Astrocyte of the cerebellum (primary cell): ENCODE data around the gene ZAR1L.

Experiments
- DNase-seq: peaks from one replicate; pipeline ENCODE4 v3.0.0-alpha.2; 2011; ENCODE audit warnings: low read depth
- H3K4me3 ChIP-seq: 2 replicates; pipeline ENCODE4 v1.5.1; 2011; ENCODE audit warnings: mild to moderate bottlenecking, low read depth, low read length, moderate library complexity
- CTCF ChIP-seq: IDR thresholded peaks from 2 replicates; pipeline ENCODE4 v1.5.1; 2012; ENCODE audit warnings: low read length, low read depth, moderate library complexity, mild to moderate bottlenecking; ENCODE audit errors: missing control alignments
- in situ Hi-C: cut with HindIII; loops from 2 replicates; pipeline ENCODE4 v1.10.0; 2017; ENCODE audit warnings: low sequenced_read_pairs

Gene ZAR1L

GRCh38 chr13:32334671-32335070 is 19.5 kb upstream of the ZAR1L start:
- in situ Hi-C loops: no loop called here
- H3K4me3 ChIP-seq: no peak overlapping the region
- DNase-seq: no peak
- no peak for TF ChIP-seq CTCF

GRCh38 chr13:32330441-32330840 is 15.3 kb upstream of the ZAR1L start:
- no peak for DNase-seq
- in situ Hi-C loops: no loop called here
- no peak for TF ChIP-seq CTCF
- H3K4me3 ChIP-seq: no peak overlapping the region

GRCh38 chr13:32323912-32324311 is 8.7 kb upstream of the ZAR1L start:
- no peak overlapping the region for H3K4me3 ChIP-seq
- DNase-seq: peak; percentile 26
- in situ Hi-C loops: no loop called here
- TF ChIP-seq CTCF: no peak

- in situ Hi-C loops: no loop called here
- DNase-seq: no peak
- no peak overlapping the region for H3K4me3 ChIP-seq
- no peak for TF ChIP-seq CTCF
Measured at GRCh38 chr13:32320528-32320927, 5.4 kb upstream of the ZAR1L start.

GRCh38 chr13:32317716-32318465 is 2.7 kb upstream of the ZAR1L start:
- DNase-seq: no peak
- TF ChIP-seq CTCF: no peak
- H3K4me3 ChIP-seq: no peak overlapping the region
- in situ Hi-C loops: no loop called here

- DNase-seq: no peak
- in situ Hi-C loops: no loop called here
- no peak for TF ChIP-seq CTCF
- peak overlapping the region; percentile 69 for H3K4me3 ChIP-seq
Measured at GRCh38 chr13:32316501-32316900, 1.3 kb upstream of the ZAR1L start.

- no peak for DNase-seq
- no peak for TF ChIP-seq CTCF
- H3K4me3 ChIP-seq: peak overlapping the region; percentile 69
- in situ Hi-C loops: no loop called here
Measured at GRCh38 chr13:32316028-32316339, 821 bp upstream of the ZAR1L start.
